Endometrial microvascular endothelial cells (primary cell): ENCODE measurements around the gene ZNF831. TPM values are rescaled to one million over a fixed set of nuclear protein-coding genes. Genes with fewer than 3 reads are reported as not detected.

Source experiments
- in situ Hi-C: cut with HindIII; loops from 2 replicates; pipeline ENCODE4 v1.10.0; 2017; ENCODE audit warnings: low sequenced_read_pairs, low pct_unique_long_range_greater_than_20kb; ENCODE audit errors: inconsistent ontology term
- total RNA-seq: library from RNA; depleted of rRNA; stranded (reverse); fragments of >200 nt; gene quantifications from one replicate; pipeline ENCODE4 v1.2.3, GENCODE V29; 2015; ENCODE audit errors: inconsistent ontology term

ZNF831 gene
- total RNA-seq, 1 donor from 2014 or later = not detected

DNA sequence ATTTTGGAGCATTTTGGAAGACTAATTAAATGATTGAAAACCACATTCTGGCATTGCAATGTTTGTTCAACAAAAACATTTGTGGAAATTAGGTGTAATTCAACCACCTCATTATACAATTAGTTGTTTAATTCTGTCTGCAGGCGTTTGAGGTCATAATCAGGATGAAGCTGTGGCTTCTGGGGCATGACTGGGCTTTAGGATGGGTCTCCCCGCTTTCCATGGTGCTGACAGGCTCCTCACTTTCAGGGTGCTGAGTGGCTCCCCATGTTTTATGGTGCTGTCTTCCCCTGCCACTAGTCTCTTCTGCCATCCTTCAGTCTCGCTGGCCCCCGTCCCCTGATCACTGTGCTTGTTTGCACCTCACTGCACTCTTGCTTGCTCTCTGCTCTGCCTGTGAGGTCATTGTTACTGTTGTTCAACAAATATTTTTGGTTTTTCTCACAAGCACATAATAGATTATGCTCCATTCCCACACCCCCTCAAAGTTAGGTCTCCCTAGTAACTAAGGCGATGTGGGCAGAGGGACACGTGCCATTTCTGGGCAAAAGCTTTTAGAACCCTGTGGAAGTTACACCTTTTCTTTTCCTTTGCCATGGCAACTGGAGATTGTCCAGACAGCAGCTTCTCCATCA, 25.4 kb upstream of the ZNF831 start:
- in situ Hi-C loops = no loop called here

DNA sequence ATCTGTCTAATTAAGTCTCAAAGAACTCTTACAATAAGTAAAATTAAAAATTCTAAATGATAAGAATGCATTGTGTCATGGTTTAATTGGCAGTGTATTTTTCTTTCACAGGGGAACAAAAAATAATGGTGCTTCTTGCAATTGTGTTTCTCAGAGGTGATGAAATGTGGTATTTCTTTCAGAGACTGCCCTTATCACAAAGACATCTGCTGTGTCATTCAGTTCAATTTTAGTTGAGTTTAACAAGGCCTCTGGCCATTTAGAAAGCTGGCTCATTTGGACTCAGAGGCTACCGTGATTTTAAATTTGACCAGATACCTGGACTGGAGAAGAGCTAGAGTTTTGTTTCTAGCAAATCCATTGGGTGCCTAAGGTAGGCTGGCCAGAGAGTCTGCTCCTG, 23.6 kb upstream of the ZNF831 start:
- in situ Hi-C loops = no loop called here

DNA sequence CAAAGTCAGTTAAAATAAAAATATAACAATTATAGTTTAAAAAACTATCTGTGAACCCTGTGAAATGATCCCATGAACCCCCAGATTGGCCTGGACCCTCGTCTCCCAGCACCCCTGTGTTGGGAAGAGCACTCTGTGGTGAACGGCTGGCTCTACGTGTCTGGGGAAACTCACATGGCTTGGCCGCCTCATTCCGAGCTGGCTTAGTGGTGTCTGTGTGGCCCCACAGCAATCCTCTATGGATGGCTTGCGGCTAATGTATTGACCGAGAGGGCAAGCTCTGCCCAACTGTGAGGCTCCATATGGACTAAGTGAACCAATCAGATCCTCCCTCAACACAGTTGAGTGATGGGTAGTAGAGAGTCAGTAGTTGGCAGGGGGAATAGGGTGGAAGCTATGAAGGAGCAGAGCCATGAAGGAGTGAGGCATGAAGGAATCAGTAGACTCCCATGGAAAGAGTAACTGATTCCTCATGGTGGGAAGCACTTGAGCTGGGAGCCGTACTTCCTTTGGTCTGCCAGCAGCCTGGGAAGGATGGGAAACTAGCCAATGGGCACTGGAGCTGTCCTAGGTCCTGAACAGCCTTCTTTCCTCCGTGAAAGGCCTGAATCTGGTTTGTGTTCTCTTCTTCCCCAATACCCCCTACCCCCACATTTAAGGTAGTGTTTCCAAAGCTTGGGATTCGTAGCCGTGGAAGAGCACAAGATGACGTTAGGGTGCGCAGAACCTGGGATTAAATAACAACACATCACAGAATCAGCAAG, 21.6 kb upstream of the ZNF831 start:
- in situ Hi-C loops = no loop called here

DNA sequence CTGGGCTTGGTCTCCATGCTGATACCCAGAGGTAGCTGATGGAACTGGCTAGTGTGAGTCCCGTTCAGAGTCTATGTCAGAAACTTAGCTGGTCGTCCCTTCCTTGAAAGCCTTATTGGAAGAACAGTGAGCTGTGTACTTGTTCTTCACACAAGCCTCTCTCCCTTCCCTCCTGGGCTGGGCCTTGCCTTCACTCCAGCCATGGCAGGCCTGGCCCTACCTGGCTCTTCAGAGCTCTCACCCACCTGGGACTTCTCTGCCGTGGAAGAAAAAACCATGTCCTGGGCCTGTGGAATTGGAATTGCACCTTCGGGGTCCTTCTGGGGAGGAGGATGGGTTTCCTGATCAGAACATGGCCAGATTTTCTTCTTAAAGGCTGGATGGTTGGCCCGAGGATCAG, 20.3 kb upstream of the ZNF831 start:
- in situ Hi-C loops = no loop called here

DNA sequence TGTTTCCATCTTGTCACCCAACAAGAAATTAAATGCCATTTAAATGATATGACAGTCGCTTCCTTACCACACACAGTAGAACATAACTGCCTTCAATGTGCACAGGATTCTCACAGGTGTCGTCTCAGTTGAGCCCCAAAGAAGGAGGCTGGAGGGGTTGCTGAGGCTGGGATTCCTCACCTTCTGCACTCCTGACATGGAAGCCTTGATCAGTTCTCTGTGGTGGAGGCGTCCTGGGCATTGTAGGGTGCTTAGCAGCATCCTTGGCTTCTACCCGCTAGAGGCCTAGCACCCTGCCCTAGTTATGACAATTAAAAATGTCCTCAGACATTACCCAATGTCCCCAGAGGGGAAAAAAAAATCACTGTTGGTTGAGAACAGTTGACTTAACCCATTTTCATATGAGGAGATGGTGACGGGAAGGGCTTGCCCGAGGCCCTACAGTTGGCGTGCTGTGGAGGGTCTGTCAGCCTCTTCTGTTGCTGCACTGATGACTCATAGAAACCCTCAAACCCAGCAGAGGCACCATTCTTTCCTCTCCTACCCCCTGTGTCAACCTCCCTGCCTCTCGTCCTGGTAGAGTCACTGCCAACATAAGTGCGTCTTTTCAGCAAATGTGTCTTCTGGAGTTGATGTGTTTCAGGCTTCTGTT, 19.3 kb upstream of the ZNF831 start:
- in situ Hi-C loops = no loop called here

DNA sequence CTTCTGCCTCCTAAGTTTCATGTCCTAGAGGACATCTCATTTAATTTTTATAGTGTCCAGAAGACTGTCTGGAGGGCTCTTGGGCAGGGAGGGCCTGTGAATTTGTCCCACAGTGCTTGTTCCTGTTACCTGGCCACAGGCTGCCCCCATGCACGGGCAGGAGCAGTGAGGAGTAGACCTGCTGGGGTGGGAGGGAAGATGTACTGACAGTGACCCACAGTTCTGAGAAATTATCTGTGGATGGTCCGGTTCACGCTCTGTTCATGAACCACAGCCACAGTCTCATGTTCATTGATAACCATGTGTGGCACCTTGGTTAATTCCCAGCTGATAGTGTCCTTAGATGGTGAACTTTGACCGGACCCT, 18.8 kb upstream of the ZNF831 start:
- in situ Hi-C loops = no loop called here

DNA sequence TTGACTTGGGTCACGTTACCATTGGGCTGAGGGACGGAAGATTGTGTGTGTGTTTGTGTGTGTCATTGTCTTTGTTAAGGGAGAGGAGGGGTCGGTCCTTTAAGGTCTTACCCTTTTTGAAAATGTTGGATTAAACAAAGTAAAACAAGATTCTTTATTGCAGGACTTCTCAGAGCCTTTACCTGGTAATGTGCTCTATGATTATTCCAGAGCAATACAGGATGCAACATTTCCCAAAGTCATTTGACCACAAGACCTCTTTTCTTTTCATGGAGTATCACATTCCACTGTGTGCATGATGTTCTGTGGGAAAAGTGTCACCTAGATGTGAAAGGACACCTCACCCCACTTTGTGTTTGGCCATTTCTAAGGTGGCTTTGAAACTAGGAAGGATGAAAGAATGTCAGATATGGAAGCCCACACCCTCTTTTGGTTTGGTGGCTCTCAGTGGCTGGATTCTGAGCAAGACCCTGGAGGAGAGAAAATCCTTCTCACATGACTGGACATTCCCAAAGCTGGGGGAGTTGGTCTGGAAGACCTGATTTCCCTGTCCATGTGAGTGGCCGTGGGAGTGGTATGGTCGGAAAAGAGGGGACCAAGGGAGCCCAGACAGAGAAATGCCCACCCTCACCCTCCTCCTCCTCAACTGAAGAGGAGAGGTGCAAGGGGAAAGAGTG, 18.2 kb upstream of the ZNF831 start:
- in situ Hi-C loops = no loop called here

DNA sequence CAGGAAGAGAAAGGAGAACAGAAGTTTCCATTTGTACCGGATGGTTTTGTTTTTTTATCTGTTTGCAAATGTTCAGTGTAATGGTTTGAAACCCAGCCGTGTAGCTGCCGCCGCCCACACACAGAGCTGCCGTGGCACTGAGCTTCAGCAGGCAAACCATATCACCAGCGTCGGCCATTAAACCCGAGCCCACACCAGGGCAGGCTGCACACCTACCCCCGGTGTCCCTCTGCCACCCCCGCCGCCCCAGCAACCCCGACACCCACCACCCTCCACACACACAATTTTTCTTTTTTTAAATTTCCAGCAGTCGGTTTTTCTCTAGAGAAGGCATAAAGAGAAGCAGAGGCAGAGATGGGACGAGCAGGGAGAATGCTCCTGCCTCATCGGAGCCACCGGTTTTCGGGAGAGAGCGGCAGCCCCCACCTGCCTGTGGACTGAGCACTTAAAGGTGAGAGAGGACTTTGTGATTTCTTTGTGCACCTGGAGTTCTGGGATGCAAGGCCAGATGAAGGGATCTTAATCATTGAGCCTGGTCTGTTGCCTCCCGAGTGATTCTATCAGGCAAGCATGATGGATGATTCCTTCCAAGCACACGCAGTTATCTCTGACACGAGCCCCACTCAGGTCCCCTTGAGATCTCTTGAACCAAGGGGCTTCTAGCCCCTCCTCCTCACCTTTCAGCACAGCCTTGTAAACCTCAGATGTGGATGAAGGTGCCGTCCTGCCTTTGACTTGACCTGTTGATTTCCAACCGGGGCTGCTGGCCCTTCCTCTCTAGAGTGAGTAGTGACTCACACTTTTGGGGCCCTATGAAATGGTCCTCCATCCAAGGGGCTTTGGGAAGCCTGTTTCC, 17.5 kb upstream of the ZNF831 start:
- in situ Hi-C loops = no loop called here

DNA sequence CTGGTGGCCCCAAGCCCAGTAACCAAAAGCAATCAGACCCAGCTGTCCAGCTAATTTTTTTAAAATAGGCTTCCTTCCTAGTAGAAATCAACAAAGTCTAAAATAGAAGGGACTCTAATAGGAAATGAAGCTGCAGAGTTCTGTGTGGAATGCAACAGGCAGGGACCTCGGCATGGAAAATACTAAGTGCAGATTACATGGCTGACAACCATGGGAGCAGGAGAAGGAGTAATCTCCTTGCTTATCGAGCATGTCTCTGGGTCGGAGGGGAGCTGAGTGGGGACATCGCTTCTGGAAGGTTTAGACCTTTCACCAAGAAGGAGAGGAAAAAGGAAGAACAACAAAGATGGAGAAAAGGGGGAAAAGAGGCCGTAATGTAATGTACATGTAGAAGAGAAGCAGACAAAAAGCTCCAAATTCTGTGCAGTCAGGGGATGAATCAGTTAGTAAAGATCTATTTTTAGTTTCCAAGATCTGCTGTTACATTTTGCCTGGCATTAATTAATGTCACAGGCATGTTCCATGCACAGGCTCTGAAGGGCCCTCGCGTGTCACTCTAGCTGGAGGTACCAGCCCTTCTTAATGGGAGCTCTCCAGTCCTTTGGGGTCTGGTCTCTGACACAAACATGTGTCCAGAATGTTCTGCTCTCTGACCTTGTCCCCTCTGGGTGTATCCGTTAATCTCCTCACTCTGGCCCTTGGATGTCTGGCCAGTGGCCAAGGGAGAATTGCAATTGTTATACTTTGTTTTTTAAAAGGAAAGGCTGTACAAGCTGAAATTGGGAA, 16.6 kb upstream of the ZNF831 start:
- in situ Hi-C loops = no loop called here

DNA sequence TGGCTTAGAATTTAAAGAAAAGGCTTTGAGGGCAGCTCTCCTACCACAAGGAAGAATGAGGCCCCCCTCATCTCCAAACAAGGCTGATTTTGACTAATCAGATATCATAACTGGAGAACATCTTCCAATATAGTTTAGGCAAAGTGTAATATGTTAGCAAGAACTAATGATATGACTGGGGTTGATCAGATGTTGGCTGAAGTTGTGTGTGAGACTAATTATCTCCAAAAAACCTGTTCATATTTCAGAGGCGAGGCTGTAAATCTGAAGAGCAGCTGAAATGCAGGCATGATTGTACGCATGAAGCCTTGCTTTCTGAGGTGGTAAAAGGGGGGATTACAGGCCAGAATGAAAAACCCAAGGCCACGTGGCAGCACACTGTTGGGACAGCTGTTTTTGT, 16.0 kb upstream of the ZNF831 start:
- in situ Hi-C loops = no loop called here

DNA sequence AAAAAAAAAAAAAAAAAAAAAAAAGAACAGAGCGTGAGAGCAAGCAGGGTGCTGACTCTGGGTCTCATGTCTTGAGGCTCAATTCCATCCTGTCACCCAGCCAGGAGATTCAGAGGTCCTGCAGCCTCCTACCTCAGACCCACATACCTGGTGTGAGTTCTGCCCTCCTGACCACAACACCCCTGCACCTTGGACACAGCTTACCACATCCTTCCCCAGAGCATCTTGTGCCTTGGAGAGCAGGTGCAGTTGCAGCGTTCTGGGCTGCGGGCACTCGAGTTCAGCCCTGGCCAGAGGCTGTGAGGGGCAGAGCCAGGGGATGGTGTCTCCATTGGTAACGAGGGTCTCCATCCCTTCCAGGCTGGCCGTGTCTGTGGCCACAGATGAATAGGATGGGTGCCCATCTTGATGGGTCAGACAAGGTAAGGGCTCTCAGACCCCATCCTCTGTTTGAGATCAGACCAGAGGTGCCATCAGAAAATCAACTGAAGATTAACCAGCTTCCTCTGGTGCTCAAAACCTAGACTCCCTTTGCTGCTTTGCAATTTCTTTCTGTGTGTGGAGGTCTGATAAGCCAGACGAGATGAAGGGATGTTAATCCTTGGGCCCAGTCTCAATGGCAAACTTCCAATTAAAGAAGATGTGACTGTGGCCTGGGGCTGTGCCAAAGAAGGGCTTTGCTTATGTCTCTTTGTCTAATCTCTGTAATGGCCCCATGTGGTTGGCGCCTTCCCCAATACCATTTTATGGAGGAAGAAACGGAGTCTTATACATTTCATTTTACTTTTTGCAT, 14.7 kb upstream of the ZNF831 start:
- in situ Hi-C loops = no loop called here

DNA sequence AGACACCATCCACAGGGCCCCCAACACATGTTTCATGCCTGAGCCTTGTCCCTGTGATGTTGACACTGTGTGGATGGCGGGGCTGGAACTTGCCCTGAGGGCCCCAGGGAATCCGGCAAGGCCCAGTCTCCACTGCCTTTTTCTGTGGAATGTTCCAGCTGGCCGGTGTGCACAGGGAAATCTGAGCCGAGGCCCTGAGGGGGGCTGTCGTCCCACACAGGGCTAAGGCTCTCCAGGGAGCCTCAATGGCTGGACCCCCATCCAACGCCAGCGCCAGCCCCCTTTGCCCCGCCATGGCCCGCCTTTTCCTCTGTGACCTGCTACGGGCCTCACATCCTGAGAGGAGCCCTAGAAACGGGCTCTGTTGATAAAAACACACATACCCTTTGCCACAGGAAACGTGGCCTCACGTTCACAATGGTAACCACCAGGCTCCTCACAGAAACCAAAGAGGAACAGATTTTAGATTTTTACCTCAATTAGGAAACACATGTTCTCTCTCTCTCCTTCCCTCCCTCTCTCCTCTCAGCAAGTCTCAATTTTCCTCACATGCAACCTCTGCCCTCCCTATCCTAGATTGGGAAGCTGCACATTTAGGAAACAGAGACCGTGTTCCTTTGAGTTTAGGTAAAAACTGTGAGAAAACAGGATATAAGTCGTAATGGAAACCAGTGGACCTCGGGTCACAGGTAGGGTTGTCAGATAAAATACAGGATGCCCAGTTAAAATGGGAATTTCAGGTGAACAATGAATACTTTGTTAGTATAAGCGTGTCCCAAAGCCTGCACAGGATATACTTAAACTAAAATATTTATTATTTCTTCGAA, 13.7 kb upstream of the ZNF831 start:
- in situ Hi-C loops = no loop called here

DNA sequence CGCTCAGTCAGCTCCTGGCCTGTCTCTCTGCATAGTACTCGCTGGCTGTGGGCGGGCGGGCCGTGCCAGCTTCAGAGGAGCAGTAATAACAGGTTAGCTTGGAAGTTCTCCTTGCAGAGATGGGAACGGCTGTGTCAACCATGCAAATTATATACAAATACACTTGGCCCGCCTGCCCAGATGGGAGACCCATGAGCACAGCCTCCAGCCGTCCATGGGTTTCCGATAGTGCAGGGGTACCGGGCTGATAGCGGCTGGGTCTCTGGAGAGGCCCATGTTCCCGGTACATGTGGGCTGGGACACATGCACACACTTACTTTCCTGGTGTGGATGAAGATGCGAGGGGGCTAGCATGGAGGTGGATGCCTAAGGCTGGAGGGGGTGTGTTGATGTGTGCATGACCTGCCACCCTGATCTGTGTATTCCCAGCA, 12.8 kb upstream of the ZNF831 start:
- in situ Hi-C loops = no loop called here

DNA sequence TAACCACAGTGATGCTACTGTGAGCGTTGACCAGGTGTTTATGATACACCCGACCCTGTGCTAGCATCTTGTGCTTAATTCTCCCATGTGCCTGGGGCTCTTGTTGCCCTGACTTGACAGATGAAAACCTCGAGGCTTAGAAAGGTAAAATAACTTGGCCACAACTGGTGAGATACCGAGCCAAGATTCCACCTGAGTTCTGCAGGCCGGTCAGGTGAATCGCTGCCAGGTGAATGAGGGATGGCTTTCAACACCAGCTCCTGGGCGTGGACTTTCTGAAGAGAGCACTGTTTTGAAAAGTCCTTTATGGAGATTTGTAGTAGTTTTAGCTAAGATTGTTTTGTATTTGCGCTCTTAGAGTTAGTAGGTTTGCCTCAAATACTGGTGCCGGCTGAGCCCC, 12.2 kb upstream of the ZNF831 start:
- in situ Hi-C loops = no loop called here

DNA sequence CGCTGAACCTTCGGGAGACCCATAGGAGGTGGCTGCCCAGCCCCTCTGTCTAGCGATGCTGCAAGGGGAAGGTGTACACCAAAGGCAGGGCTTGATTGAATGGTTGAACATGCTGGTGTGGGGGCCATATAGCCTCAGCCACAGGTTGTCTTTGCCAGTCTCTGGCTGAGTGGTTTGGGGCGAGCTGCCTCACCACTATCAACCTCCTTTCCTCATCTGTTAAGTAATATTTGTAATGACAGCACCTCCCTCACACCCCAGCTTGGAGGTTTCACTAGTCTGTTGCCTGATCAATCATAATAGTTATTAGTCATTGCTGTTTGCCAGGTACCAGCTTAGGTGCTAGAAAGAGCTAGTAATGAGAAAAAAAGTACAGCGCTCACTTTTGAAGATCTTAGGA, 11.8 kb upstream of the ZNF831 start:
- in situ Hi-C loops = no loop called here

DNA sequence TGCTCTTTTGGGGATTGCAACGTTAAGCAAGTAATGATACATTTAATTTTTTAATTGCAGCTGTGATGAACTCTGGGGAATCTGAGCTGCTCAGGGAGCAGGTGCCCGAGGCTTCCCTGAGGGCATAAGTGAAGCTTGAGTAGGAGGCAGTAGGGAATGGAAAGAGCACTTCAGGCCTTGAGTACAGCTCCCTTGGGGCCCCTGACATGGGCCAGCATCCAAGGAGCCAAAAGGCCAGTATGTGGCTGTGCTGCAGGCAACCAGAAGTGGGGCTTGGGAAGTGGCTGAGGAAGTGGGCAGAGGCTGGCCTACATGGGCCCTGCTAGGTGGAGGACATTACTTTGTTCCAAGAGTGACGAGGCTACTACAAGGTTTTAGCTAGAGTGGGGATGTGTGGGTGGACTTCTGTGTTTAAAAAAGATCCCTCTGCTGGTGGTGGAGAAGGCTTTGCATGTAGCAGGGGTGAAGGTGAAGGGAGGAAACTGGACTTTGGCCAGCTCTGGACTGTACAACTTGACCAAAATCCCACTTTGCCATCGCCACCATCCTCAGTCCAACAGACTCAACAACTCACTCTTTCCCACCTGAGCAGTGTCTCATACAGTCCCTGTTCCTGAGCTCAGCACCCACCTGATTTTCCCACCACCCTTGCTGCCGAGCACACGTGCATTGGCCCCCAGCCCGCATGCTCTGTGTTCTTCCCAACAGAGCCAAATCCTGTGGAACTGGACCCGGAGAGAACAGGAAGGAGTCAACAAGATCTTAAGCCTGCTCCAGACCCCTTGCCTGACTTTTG, 10.9 kb upstream of the ZNF831 start:
- in situ Hi-C loops = no loop called here
